Ascending aorta (tissue), 2 donors: ENCODE results near the gene CREBBP. TPM values are rescaled to one million over a fixed set of nuclear protein-coding genes. Genes with fewer than 3 reads are reported as not detected.

Experiments used
- DNase-seq, 2 donors: peaks; one replicate each; pipeline ENCODE4 v3.0.0-alpha.2; 2019; ENCODE audit warnings: low spot score in 2 of 2
- H3K27ac ChIP-seq, 2 donors: fragments of 200-600 bp; sonication (generic); one replicate each; pipeline ENCODE4 v1.5.1; 2016 to 2017; ENCODE audit warnings: mild to moderate bottlenecking in 1 of 2
- H3K27me3 ChIP-seq: fragments of 200-600 bp; sonication (generic); one replicate; pipeline ENCODE4 v1.5.1; 2017
- H3K36me3 ChIP-seq, 2 donors: fragments of 200-600 bp; sonication (generic); one replicate each; pipeline ENCODE4 v1.5.1; 2016
- H3K4me1 ChIP-seq, 2 donors: fragments of 200-600 bp; sonication (generic); one replicate each; pipeline ENCODE4 v1.5.1; 2016 to 2017; ENCODE audit warnings: mild to moderate bottlenecking in 1 of 2
- H3K4me3 ChIP-seq, 2 donors: fragments of 200-600 bp; sonication (generic); one replicate each; pipeline ENCODE4 v1.5.1; 2016 to 2017; ENCODE audit warnings: mild to moderate bottlenecking in 1 of 2
- H3K9me3 ChIP-seq, 2 donors: fragments of 200-600 bp; sonication (generic); one replicate each; pipeline ENCODE4 v1.5.1; 2016
- intact Hi-C: fragments of 100-400 bp; cut with DNase I; formaldehyde crosslinking; loops from one replicate; pipeline ENCODE4 v1.15.1; 2023
- total RNA-seq: library from RNA; depleted of rRNA; stranded (reverse); fragments of >200 nt; gene quantifications from one replicate; pipeline ENCODE4 v1.1.0, GENCODE V29; 2016
- TF ChIP-seq, protein P1 (sequence below), 3 experiments: fragments of 200-600 bp in 2 of 3; fragments of 450-650 bp in 1 of 3; sonication (generic) in 2 of 3; IDR thresholded peaks; one replicate each; pipeline ENCODE4 v1.5.1; 2016 to 2019; ENCODE audit warnings: antibody characterized with exemption in 3 of 3, mild to moderate bottlenecking in 1 of 3, moderate library complexity in 1 of 3

The CREBBP gene
- total RNA-seq, 1 donor from 2014 or later: 73.7 TPM

- peaks cover 0 to 12% of the 10 kb centered on the region in 2 donors for H3K4me1 ChIP-seq
- peaks cover 0 to 18% of the 10 kb centered on the region in 2 donors for H3K36me3 ChIP-seq
- H3K27ac ChIP-seq: no peak overlapping the region
- TF ChIP-seq, protein P1, sequence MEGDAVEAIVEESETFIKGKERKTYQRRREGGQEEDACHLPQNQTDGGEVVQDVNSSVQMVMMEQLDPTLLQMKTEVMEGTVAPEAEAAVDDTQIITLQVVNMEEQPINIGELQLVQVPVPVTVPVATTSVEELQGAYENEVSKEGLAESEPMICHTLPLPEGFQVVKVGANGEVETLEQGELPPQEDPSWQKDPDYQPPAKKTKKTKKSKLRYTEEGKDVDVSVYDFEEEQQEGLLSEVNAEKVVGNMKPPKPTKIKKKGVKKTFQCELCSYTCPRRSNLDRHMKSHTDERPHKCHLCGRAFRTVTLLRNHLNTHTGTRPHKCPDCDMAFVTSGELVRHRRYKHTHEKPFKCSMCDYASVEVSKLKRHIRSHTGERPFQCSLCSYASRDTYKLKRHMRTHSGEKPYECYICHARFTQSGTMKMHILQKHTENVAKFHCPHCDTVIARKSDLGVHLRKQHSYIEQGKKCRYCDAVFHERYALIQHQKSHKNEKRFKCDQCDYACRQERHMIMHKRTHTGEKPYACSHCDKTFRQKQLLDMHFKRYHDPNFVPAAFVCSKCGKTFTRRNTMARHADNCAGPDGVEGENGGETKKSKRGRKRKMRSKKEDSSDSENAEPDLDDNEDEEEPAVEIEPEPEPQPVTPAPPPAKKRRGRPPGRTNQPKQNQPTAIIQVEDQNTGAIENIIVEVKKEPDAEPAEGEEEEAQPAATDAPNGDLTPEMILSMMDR (IDR thresholded peaks at IDR 0.05): no peak
- no peak overlapping the region for H3K4me3 ChIP-seq
- intact Hi-C loops: no loop called here
- no peaks in the 10 kb centered on the region for H3K9me3 ChIP-seq
- no peak for DNase-seq
- H3K27me3 ChIP-seq: no peaks in the 10 kb centered on the region
Observed at GRCh38 chr16:3808308-3809063, 72.0 kb downstream of the CREBBP start.

DNA sequence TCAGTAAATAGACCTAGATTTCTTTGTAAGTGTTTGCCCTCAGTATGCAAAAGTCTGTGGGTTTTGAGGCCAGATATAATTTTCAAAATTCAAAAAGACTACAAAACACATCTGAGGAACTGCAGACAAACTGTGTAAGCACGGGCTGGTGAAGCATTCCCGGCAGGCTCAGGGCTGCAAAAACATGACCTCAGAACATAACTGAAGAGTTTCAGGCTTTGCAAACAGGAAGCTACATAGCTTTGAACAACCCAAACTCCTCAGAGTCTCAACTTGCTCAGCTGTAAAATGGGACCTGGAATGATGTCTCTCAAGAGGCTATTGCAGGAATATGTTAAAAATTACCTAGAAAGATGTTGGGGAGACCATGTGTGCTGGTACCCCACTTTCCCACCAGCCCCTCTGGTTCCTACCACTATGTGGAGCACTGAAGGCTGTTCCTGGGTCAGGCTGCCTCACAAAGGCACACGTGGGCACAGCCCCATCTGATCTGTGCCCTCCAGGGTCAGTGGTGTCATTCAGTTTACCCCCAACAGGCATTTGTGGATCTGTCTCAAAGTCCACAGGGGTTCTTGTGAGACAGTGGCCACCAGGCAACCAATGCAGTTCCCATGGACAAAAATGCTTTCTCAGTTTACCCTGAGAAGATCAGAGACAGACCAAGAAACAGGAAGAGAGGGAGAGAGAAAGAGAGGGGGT is 72.9 kb downstream of the CREBBP start:
- Histone ChIP-seq H3K4me3 (no peak overlapping the region), H3K27ac (no peak overlapping the region), H3K4me1 (peaks cover 0 to 12% of the 10 kb centered on the region in 2 donors), H3K27me3 (no peaks in the 10 kb centered on the region), H3K9me3 (no peaks in the 10 kb centered on the region), H3K36me3 (peaks cover 0 to 18% of the 10 kb centered on the region in 2 donors)
- TF ChIP-seq, protein P1 (IDR thresholded peaks at IDR 0.05): no peak
- intact Hi-C loops: no loop called here
- DNase-seq: no peak

DNA sequence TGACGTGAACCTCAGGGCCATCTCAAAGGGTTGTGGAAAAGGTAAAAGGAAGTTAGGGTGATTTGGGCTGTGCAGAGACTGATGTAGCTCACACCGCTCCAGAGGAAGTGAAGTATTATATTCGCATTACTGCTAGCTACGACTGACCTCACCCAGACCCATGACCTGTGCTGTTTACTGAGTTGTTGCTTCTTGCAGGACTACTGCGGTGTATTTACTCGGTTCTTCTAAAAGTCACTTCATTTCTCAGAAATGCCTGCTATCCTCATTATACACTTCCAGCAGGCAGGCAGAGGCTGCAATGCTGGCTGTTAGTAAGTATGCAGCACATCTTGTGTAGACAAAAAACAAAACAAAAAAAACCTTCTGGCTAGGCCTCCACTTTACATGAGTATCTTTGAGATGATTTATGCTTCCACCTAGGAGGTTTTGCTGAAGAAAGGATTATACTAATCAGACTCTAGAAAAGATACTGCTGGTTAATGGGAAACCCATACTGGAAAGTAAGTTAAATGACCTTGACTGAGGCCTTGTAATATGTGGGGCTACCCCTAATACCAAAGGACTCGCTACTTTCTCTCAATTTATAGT is 76.0 kb downstream of the CREBBP start:
- intact Hi-C loops: no loop called here
- DNase-seq: no peak
- Histone ChIP-seq H3K27ac (no peak overlapping the region), H3K36me3 (peaks cover 0 to 11% of the 10 kb centered on the region in 2 donors), H3K27me3 (no peaks in the 10 kb centered on the region), H3K4me3 (no peak overlapping the region), H3K9me3 (no peaks in the 10 kb centered on the region), H3K4me1 (peaks cover 0 to 17% of the 10 kb centered on the region in 2 donors)
- TF ChIP-seq, protein P1 (IDR thresholded peaks at IDR 0.05): no peak

- peaks cover 5 to 30% of the 10 kb centered on the region in 2 donors for H3K4me1 ChIP-seq
- intact Hi-C loops: no loop called here
- H3K27me3 ChIP-seq: no peaks in the 10 kb centered on the region
- H3K27ac ChIP-seq: no peak overlapping the region
- H3K4me3 ChIP-seq: no peak overlapping the region
- TF ChIP-seq, protein P1 (IDR thresholded peaks at IDR 0.05): no peak
- H3K36me3 ChIP-seq: no peaks in the 10 kb centered on the region
- no peak for DNase-seq
- no peaks in the 10 kb centered on the region for H3K9me3 ChIP-seq
Observed at GRCh38 chr16:3800477-3801270, 79.8 kb downstream of the CREBBP start.

GRCh38 chr16:3800019-3800418 is 80.5 kb downstream of the CREBBP start:
- no peak overlapping the region for H3K27ac ChIP-seq
- H3K9me3 ChIP-seq: no peaks in the 10 kb centered on the region
- TF ChIP-seq, protein P1 (IDR thresholded peaks at IDR 0.05): no peak
- intact Hi-C loops: no loop called here
- no peaks in the 10 kb centered on the region for H3K27me3 ChIP-seq
- H3K4me3 ChIP-seq: no peak overlapping the region
- DNase-seq: no peak
- peaks cover 5 to 32% of the 10 kb centered on the region in 2 donors for H3K4me1 ChIP-seq
- no peaks in the 10 kb centered on the region for H3K36me3 ChIP-seq
